Measurements from ENCODE around the gene ZBTB9.
"Not testable (repeated sequence)": the region's sequence is repeated elsewhere in the genome, so short reads cannot be mapped to it uniquely, and the experiment has no call there.

Gene ZBTB9

GRCh38 chr6:33467091-33467490, 12.7 kb downstream of the ZBTB9 start:
- DNase-seq: no peak

GRCh38 chr6:33469661-33470060, 15.3 kb downstream of the ZBTB9 start:
- DNase-seq: no peak

- DNase-seq: no peak
These were observed 23.5 kb downstream of the ZBTB9 start for GRCh38 chr6:33477864-33478263.

- no peak for DNase-seq
These were observed 26.8 kb downstream of the ZBTB9 start for GRCh38 chr6:33481192-33481591.

- DNase-seq: not testable (repeated sequence)
These were observed 28.2 kb downstream of the ZBTB9 start for GRCh38 chr6:33482620-33483019.

- DNase-seq: no peak
These were observed 29.3 kb downstream of the ZBTB9 start for GRCh38 chr6:33483678-33484077.

- DNase-seq: not testable (repeated sequence)
These were observed 30.4 kb downstream of the ZBTB9 start for GRCh38 chr6:33484673-33485262.

GRCh38 chr6:33485680-33486079, 31.3 kb downstream of the ZBTB9 start:
- not testable (repeated sequence) for DNase-seq

- no peak for DNase-seq
These were observed 34.0 kb downstream of the ZBTB9 start for GRCh38 chr6:33488339-33488738.

GRCh38 chr6:33490198-33490597, 35.8 kb downstream of the ZBTB9 start:
- no peak for DNase-seq

GRCh38 chr6:33490621-33491020, 36.2 kb downstream of the ZBTB9 start:
- no peak for DNase-seq

- DNase-seq: no peak
These were observed 37.7 kb downstream of the ZBTB9 start for GRCh38 chr6:33492093-33492492.

GRCh38 chr6:33497157-33497556, 42.8 kb downstream of the ZBTB9 start:
- no peak for DNase-seq

- DNase-seq: no peak
These were observed 48.1 kb downstream of the ZBTB9 start for GRCh38 chr6:33502486-33502885.

GRCh38 chr6:33504486-33504885, 50.1 kb downstream of the ZBTB9 start:
- no peak for DNase-seq

GRCh38 chr6:33505548-33506370, 51.4 kb downstream of the ZBTB9 start:
- DNase-seq: no peak

Data from fibroblast of skin of abdomen (primary cell).